GM12865 (cell line): Measurements from ENCODE around the gene EPC2.

Experiments
- DNase-seq: peaks from one replicate; pipeline ENCODE4 v3.0.0; 2010; ENCODE audit warnings: low read depth
- H3K4me3 ChIP-seq: 2 replicates; pipeline ENCODE4 v1.5.1; 2011; ENCODE audit warnings: mild to moderate bottlenecking, low read depth, low read length, control low read depth
- TF ChIP-seq, protein P1 (sequence below): IDR thresholded peaks from 2 replicates; pipeline ENCODE4 v1.5.1; 2011; ENCODE audit warnings: low read length, control low read depth, low read depth, inconsistent platforms; ENCODE audit not compliant: insufficient read depth; ENCODE audit errors: missing control alignments

Gene EPC2

GRCh38 chr2:148796735-148797512 is 152.4 kb downstream of the EPC2 start:
- DNase-seq: no peak
- TF ChIP-seq, protein P1, sequence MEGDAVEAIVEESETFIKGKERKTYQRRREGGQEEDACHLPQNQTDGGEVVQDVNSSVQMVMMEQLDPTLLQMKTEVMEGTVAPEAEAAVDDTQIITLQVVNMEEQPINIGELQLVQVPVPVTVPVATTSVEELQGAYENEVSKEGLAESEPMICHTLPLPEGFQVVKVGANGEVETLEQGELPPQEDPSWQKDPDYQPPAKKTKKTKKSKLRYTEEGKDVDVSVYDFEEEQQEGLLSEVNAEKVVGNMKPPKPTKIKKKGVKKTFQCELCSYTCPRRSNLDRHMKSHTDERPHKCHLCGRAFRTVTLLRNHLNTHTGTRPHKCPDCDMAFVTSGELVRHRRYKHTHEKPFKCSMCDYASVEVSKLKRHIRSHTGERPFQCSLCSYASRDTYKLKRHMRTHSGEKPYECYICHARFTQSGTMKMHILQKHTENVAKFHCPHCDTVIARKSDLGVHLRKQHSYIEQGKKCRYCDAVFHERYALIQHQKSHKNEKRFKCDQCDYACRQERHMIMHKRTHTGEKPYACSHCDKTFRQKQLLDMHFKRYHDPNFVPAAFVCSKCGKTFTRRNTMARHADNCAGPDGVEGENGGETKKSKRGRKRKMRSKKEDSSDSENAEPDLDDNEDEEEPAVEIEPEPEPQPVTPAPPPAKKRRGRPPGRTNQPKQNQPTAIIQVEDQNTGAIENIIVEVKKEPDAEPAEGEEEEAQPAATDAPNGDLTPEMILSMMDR: no peak
- no peak overlapping the region for H3K4me3 ChIP-seq

DNA sequence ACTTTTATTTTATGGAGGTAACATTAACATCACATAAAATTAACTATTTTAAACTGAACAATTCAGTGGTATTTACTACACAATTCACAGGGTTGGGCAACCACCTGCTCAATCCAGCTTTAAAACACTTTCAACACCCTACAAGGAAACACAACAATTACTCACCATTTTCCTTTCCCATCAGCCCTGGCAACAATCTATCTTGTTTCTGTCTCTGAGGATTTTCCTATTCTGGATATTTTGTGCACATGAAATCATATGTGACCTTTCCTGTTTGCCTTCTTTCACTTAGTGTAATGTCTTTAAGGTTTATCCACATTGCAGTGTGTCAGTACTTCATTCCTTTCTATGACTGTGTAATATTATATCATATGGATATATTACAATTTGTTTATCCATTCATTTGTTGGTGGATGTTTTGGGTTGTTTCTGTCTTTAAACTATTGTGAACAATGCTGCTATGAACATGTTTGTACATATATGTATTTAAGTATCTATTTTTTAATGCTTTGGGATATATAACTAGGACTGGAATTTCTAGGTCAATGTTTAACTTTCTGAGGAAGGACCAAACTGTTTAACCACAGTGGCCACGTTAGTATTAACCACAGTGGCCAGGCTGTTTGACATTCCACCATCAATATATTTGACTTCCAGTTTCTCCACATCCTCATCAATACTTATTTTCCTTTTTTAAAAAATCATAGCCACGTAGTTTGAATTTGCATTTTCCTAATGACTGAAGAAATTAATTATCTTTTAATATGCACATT is 158.1 kb downstream of the EPC2 start:
- DNase-seq: no peak
- no peak overlapping the region for H3K4me3 ChIP-seq
- TF ChIP-seq, protein P1: no peak

- DNase-seq: no peak
- H3K4me3 ChIP-seq: no peak overlapping the region
- TF ChIP-seq, protein P1: no peak
Observed at GRCh38 chr2:148810081-148810480, 165.5 kb downstream of the EPC2 start.

- TF ChIP-seq, protein P1: no peak
- no peak for DNase-seq
- H3K4me3 ChIP-seq: no peak overlapping the region
Observed at GRCh38 chr2:148812306-148812705, 167.8 kb downstream of the EPC2 start.

DNA sequence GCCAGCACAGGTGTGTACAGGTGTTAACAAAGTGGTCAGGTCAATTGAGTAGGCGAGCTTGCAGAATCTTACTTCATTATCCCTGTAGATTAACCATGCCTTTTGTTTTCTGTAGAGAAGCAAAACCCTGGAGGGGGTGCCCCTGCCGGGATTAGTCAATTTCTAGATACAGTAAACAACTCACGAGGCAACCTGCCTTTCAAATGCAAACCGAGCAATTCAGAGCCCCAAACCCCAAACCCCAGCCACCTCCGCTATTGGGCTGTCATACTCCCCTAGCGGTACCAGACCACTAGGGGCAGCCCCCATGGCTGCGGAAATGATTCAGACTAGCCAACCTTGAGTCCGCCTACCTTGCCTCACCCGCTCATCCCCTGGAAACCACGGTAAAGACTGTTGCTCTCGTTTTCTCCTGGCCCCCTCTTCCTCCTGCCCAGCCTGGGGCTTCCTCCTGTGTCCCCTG is 169.1 kb downstream of the EPC2 start:
- peak; percentile 90 for DNase-seq
- peak overlapping the region; percentile 4; the same call in 1 of the 2 replicates for H3K4me3 ChIP-seq
- TF ChIP-seq, protein P1: peak; percentile 74

- TF ChIP-seq, protein P1: no peak
- peak; percentile 42 for DNase-seq
- H3K4me3 ChIP-seq: peak overlapping the region; percentile 4; the same call in 1 of the 2 replicates
Observed at GRCh38 chr2:148814143-148814859, 169.8 kb downstream of the EPC2 start.
